ENCODE results near the gene TMEM132D.

DNA sequence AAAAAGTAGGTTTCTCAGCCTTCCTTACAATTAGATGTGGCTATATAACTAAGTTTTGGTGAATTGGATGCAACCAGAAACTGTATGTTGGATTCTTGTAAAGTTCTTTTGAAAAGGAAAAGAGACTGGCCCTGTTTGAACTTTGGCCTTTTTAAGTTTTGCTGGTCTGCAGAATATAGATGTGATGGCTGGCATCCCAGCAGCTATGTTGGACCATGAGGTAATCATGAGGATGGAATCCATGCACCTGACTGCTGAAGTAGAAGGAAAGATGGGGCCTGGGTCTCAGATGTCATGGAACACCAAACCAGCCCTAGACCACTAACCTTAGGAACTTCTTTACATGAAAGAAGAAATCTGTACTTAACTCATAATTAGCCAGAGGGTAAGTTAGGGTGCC is 568.1 kb downstream of the TMEM132D start:
- TF ChIP-seq, protein P1, sequence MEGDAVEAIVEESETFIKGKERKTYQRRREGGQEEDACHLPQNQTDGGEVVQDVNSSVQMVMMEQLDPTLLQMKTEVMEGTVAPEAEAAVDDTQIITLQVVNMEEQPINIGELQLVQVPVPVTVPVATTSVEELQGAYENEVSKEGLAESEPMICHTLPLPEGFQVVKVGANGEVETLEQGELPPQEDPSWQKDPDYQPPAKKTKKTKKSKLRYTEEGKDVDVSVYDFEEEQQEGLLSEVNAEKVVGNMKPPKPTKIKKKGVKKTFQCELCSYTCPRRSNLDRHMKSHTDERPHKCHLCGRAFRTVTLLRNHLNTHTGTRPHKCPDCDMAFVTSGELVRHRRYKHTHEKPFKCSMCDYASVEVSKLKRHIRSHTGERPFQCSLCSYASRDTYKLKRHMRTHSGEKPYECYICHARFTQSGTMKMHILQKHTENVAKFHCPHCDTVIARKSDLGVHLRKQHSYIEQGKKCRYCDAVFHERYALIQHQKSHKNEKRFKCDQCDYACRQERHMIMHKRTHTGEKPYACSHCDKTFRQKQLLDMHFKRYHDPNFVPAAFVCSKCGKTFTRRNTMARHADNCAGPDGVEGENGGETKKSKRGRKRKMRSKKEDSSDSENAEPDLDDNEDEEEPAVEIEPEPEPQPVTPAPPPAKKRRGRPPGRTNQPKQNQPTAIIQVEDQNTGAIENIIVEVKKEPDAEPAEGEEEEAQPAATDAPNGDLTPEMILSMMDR (IDR thresholded peaks at IDR 0.05): no peak
- TF ChIP-seq POLR2AphosphoS5 (IDR thresholded peaks at IDR 0.05; ENCODE audit: low read depth, low read length) (no peak), REST (IDR thresholded peaks at IDR 0.05; ENCODE audit: insufficient read depth in 1 of 2, low read depth in 2 of 2, low read length in 1 of 2) (no peak)
